H9 (cell line): ENCODE measurements around the gene ATP2A2. TPM values are rescaled to one million over a fixed set of nuclear protein-coding genes. Genes with fewer than 3 reads are reported as not detected.

Experiments used
- DNase-seq: peaks from one replicate; pipeline ENCODE4 v3.0.0-alpha.2; 2017
- H2AFZ ChIP-seq: one replicate; pipeline ENCODE4 v1.6.1; 2013; ENCODE audit warnings: mild to moderate bottlenecking, low read length, control low read depth, moderate library complexity
- H2AK5ac ChIP-seq: 2 replicates; pipeline ENCODE4 v1.6.1; 2013; ENCODE audit warnings: low read length, control low read depth, mixed read lengths; ENCODE audit not compliant: insufficient read length
- H2BK120ac ChIP-seq: one replicate; pipeline ENCODE4 v1.6.1; 2013; ENCODE audit warnings: low read depth, mild to moderate bottlenecking, low read length, control low read depth, inconsistent platforms; ENCODE audit not compliant: poor library complexity, severe bottlenecking
- H2BK12ac ChIP-seq: 2 replicates; pipeline ENCODE4 v1.6.1; 2013; ENCODE audit warnings: low read length, control low read depth, mixed read lengths, low read depth; ENCODE audit not compliant: insufficient read length
- H2BK15ac ChIP-seq: 2 replicates; pipeline ENCODE4 v1.6.1; 2013; ENCODE audit warnings: low read depth, low read length, control low read depth
- H2BK20ac ChIP-seq: one replicate; pipeline ENCODE4 v1.6.1; 2013; ENCODE audit warnings: low read depth, mild to moderate bottlenecking, low read length, control low read depth, inconsistent platforms; ENCODE audit not compliant: poor library complexity, severe bottlenecking
- H2BK5ac ChIP-seq: 2 replicates; pipeline ENCODE4 v1.6.1; 2013; ENCODE audit warnings: low read length, control low read depth, mixed read lengths; ENCODE audit not compliant: insufficient read length
- H3K14ac ChIP-seq: 2 replicates; pipeline ENCODE4 v1.6.1; 2013; ENCODE audit warnings: low read length, control low read depth; ENCODE audit not compliant: insufficient read depth
- H3K18ac ChIP-seq: 2 replicates; pipeline ENCODE4 v1.6.1; 2013; ENCODE audit warnings: low read depth, mild to moderate bottlenecking, mixed read lengths, low read length, control low read depth; ENCODE audit not compliant: insufficient read length
- H3K23ac ChIP-seq: 2 replicates; pipeline ENCODE4 v1.6.1; 2013; ENCODE audit warnings: low read length, control low read depth, mixed read lengths, low read depth; ENCODE audit not compliant: insufficient read length
- H3K23me2 ChIP-seq: 2 replicates; pipeline ENCODE4 v1.6.1; 2013; ENCODE audit warnings: low read depth, mild to moderate bottlenecking, mixed read lengths, low read length, control low read depth; ENCODE audit not compliant: insufficient read length, poor library complexity, severe bottlenecking
- H3K27ac ChIP-seq: 2 replicates; pipeline ENCODE4 v1.5.1; 2013; ENCODE audit warnings: low read length, control low read depth, mixed read lengths, low read depth; ENCODE audit not compliant: insufficient read length
- H3K27me3 ChIP-seq: 2 replicates; pipeline ENCODE4 v1.6.1; 2013; ENCODE audit warnings: low read length, control low read depth, inconsistent platforms; ENCODE audit not compliant: insufficient read depth
- H3K4ac ChIP-seq: 2 replicates; pipeline ENCODE4 v1.6.1; 2013; ENCODE audit warnings: low read depth, mild to moderate bottlenecking, control low read depth, inconsistent platforms, low read length, moderate library complexity
- H3K4me1 ChIP-seq: 2 replicates; pipeline ENCODE4 v1.6.1; 2013; ENCODE audit warnings: low read length, control low read depth, inconsistent platforms; ENCODE audit not compliant: insufficient read depth
- H3K4me2 ChIP-seq: 2 replicates; pipeline ENCODE4 v1.6.1; 2013; ENCODE audit warnings: low read length, control low read depth, mixed read lengths; ENCODE audit not compliant: insufficient read length, insufficient read depth
- H3K56ac ChIP-seq: 2 replicates; pipeline ENCODE4 v1.6.1; 2013; ENCODE audit warnings: low read depth, mild to moderate bottlenecking, mixed read lengths, low read length, control low read depth; ENCODE audit not compliant: insufficient read length
- H3K79me1 ChIP-seq: 2 replicates; pipeline ENCODE4 v1.6.1; 2013; ENCODE audit warnings: low read depth, mild to moderate bottlenecking, moderate library complexity, low read length, control low read depth, inconsistent platforms; ENCODE audit not compliant: insufficient read depth, poor library complexity, severe bottlenecking
- H3K79me2 ChIP-seq: 2 replicates; pipeline ENCODE4 v1.6.1; 2013; ENCODE audit warnings: low read length, control low read depth, inconsistent platforms; ENCODE audit not compliant: insufficient read depth
- H3K9ac ChIP-seq: 2 replicates; pipeline ENCODE4 v1.6.1; 2013; ENCODE audit warnings: low read length, control low read depth, mixed read lengths; ENCODE audit not compliant: insufficient read length; ENCODE audit errors: extremely low read depth
- H3K9me3 ChIP-seq: one replicate; pipeline ENCODE4 v1.6.1; 2013; ENCODE audit warnings: low read depth, low read length, inconsistent platforms; ENCODE audit not compliant: control insufficient read depth
- H3T11ph ChIP-seq: one replicate; pipeline ENCODE4 v1.6.1; 2013; ENCODE audit warnings: mild to moderate bottlenecking, low read length, control low read depth, inconsistent platforms
- H4K20me1 ChIP-seq: one replicate; pipeline ENCODE4 v1.6.1; 2013; ENCODE audit not compliant: control insufficient read depth, insufficient read length, insufficient read depth
- H4K5ac ChIP-seq: 2 replicates; pipeline ENCODE4 v1.6.1; 2013; ENCODE audit warnings: low read depth, mild to moderate bottlenecking, mixed read lengths, low read length, control low read depth; ENCODE audit not compliant: insufficient read length
- H4K8ac ChIP-seq: replicated peaks from 2 replicates; pipeline ENCODE4 v1.6.1; 2013; ENCODE audit warnings: low read length, control low read depth, mixed read lengths, low read depth; ENCODE audit not compliant: insufficient read length
- H4K91ac ChIP-seq: 2 replicates; pipeline ENCODE4 v1.6.1; 2013; ENCODE audit warnings: low read depth, mild to moderate bottlenecking, moderate library complexity, mixed read lengths, low read length, control low read depth; ENCODE audit not compliant: insufficient read length
- H3K27ac Mint-ChIP-seq, 3 experiments: 2 replicates in 2 of 3; 3 replicates in 1 of 3; pipeline ENCODE4 v1.8.0; 2020 to 2021; ENCODE audit warnings: mixed read lengths in 3 of 3, mild to moderate bottlenecking in 1 of 3, moderate library complexity in 1 of 3
- H3K27me3 Mint-ChIP-seq: 2 replicates; pipeline ENCODE4 v1.8.0; 2021; ENCODE audit warnings: low read depth, mild to moderate bottlenecking, moderate library complexity, mixed read lengths
- H3K36me3 Mint-ChIP-seq, 3 experiments: 2 replicates in 2 of 3; 3 replicates in 1 of 3; pipeline ENCODE4 v1.8.0; 2020 to 2021; ENCODE audit warnings: low read depth in 3 of 3, mixed read lengths in 3 of 3; ENCODE audit not compliant: insufficient read depth in 1 of 3
- H3K4me1 Mint-ChIP-seq, 2 experiments: 2 replicates each; pipeline ENCODE4 v1.8.0; 2020; ENCODE audit warnings: mixed read lengths in 2 of 2
- H3K4me3 Mint-ChIP-seq, 2 experiments: 2 replicates in 1 of 2; 3 replicates in 1 of 2; pipeline ENCODE4 v1.8.0; 2020 to 2021; ENCODE audit warnings: mild to moderate bottlenecking in 2 of 2, mixed read lengths in 2 of 2, moderate library complexity in 1 of 2
- H3K9me3 Mint-ChIP-seq, 2 experiments: 2 replicates in 1 of 2; 3 replicates in 1 of 2; pipeline ENCODE4 v1.8.0; 2020; ENCODE audit warnings: mild to moderate bottlenecking in 2 of 2, mixed read lengths in 2 of 2, moderate library complexity in 1 of 2
- WGBS: extraction: QIAGEN DNeasy Blood & Tissue Kit; methylation state at CpG from one replicate; pipeline ENCODE4 v1.1.7; 2013; ENCODE audit warnings: missing lambda C conversion rate, low lambda C conversion rate, mixed read lengths; ENCODE audit not compliant: insufficient read length; ENCODE audit errors: extremely low coverage; 5-methylcytosine and 5-hydroxymethylcytosine counted together
- total RNA-seq: library from RNA; stranded (reverse); gene quantifications from 2 replicates; pipeline ENCODE4 v1.2.1, GENCODE V29; 2021
- TF ChIP-seq, protein P1 (sequence below): fragments of 200-600 bp; sonication (generic); conservative IDR thresholded peaks from 3 replicates; pipeline ENCODE4 v1.8.0; 2021; ENCODE audit warnings: antibody characterized with exemption, mild to moderate bottlenecking

Gene ATP2A2
- total RNA-seq, 1 experiment from 2014 or later = 257 TPM

DNA sequence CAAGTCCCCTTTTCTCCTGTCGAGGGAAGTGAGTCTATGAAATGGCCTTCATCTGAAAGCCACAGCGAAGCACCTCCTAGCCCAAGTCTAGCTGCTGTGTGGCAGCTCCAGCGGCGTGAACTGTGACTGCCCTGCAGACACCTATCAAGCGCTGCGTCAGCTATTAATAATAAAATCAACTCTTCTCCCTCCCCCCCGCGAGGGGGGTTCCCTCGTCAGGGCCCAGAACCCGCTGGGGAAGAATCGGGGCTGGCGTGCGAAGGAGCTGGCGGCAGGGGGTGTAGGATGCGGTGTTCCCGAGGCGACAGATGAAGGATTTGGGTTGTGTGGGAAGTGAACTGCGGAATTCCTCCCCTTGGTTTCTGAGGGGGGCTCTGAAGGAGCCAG lies 662 bp upstream of the ATP2A2 start:
- H4K91ac ChIP-seq = no peak overlapping the region
- no peak overlapping the region for H2AFZ ChIP-seq
- no peak overlapping the region for H4K8ac ChIP-seq
- no peaks in the 10 kb centered on the region for H4K20me1 ChIP-seq
- no peaks in the 10 kb centered on the region for H3K27me3 ChIP-seq
- peak; percentile 65 for DNase-seq
- no peaks in the 10 kb centered on the region for H3K9me3 Mint-ChIP-seq
- no CpG with 5 or more reads among the region's 18 CpGs for WGBS
- peak overlapping the region; percentile 36 to 95 (median 53); a peak in 4 of 7 replicates for H3K27ac Mint-ChIP-seq
- no peak overlapping the region for H2AK5ac ChIP-seq
- H3K79me1 ChIP-seq = no peaks in the 10 kb centered on the region
- H4K5ac ChIP-seq = peak overlapping the region; percentile 76
- no peak overlapping the region for H2BK20ac ChIP-seq
- peak overlapping the region; percentile 93 for H3K18ac ChIP-seq
- no peak overlapping the region for H2BK12ac ChIP-seq
- no peak overlapping the region for H2BK15ac ChIP-seq
- peak overlapping the region; percentile 97; the same call in 1 of the 2 replicates for H3K14ac ChIP-seq
- H3K56ac ChIP-seq = no peak overlapping the region
- H3K79me2 ChIP-seq = peaks cover 26% of the 10 kb centered on the region; the same call in 1 of the 2 replicates
- H3T11ph ChIP-seq = no peak overlapping the region
- peak overlapping the region; percentile 79 for H3K9ac ChIP-seq
- peak overlapping the region; percentile 77 to 86 for H3K4me3 Mint-ChIP-seq
- no peak overlapping the region for H3K27ac ChIP-seq
- H3K4ac ChIP-seq = no peak overlapping the region
- H3K4me1 Mint-ChIP-seq = peaks cover 40 to 46% of the 10 kb centered on the region in 2 experiments
- H3K36me3 Mint-ChIP-seq = peaks cover 18 to 33% (median 26%) of the 10 kb centered on the region in 3 experiments
- H2BK5ac ChIP-seq = no peak overlapping the region
- TF ChIP-seq, protein P1, sequence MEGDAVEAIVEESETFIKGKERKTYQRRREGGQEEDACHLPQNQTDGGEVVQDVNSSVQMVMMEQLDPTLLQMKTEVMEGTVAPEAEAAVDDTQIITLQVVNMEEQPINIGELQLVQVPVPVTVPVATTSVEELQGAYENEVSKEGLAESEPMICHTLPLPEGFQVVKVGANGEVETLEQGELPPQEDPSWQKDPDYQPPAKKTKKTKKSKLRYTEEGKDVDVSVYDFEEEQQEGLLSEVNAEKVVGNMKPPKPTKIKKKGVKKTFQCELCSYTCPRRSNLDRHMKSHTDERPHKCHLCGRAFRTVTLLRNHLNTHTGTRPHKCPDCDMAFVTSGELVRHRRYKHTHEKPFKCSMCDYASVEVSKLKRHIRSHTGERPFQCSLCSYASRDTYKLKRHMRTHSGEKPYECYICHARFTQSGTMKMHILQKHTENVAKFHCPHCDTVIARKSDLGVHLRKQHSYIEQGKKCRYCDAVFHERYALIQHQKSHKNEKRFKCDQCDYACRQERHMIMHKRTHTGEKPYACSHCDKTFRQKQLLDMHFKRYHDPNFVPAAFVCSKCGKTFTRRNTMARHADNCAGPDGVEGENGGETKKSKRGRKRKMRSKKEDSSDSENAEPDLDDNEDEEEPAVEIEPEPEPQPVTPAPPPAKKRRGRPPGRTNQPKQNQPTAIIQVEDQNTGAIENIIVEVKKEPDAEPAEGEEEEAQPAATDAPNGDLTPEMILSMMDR = no peak; the same call in 2 of the 3 replicates
- H3K9me3 ChIP-seq = no peaks in the 10 kb centered on the region
- peaks cover 5% of the 10 kb centered on the region; the same call in 1 of the 2 replicates for H3K27me3 Mint-ChIP-seq
- no peak overlapping the region for H3K23ac ChIP-seq
- peak overlapping the region; percentile 85 for H3K4me2 ChIP-seq
- H2BK120ac ChIP-seq = no peak overlapping the region
- peaks cover 8% of the 10 kb centered on the region; the same call in 1 of the 2 replicates for H3K4me1 ChIP-seq
- H3K23me2 ChIP-seq = peaks cover 13% of the 10 kb centered on the region
